Measurements from ENCODE around the gene ANKRD39.
"Not testable (repeated sequence)": the region's sequence is repeated elsewhere in the genome, so short reads cannot be mapped to it uniquely, and the experiment has no call there.

Gene ANKRD39

GRCh38 chr2:96819876-96820511 is 37.8 kb downstream of the ANKRD39 start:
- intact Hi-C loops (cut with DNase I), result loop anchor here (5.0 kb wide), 1 partner anchor 58 kb away; the partner anchor contains the start of gene CNNM4
- no peak for DNase-seq

GRCh38 chr2:96819128-96819875 is 38.5 kb downstream of the ANKRD39 start:
- intact Hi-C loops (cut with DNase I), result loop anchor here (5.0 kb wide), 1 partner anchor 57 kb away; the partner anchor contains the start of gene CNNM4
- DNase-seq, result no peak

GRCh38 chr2:96817882-96818281 is 39.9 kb downstream of the ANKRD39 start:
- intact Hi-C loops (cut with DNase I), result loop anchor here (2.0 to 5.0 kb wide), 2 partner anchors 41 to 56 kb away; partner anchors contain the start of genes ANKRD39 and CNNM4
- no peak for DNase-seq

DNA sequence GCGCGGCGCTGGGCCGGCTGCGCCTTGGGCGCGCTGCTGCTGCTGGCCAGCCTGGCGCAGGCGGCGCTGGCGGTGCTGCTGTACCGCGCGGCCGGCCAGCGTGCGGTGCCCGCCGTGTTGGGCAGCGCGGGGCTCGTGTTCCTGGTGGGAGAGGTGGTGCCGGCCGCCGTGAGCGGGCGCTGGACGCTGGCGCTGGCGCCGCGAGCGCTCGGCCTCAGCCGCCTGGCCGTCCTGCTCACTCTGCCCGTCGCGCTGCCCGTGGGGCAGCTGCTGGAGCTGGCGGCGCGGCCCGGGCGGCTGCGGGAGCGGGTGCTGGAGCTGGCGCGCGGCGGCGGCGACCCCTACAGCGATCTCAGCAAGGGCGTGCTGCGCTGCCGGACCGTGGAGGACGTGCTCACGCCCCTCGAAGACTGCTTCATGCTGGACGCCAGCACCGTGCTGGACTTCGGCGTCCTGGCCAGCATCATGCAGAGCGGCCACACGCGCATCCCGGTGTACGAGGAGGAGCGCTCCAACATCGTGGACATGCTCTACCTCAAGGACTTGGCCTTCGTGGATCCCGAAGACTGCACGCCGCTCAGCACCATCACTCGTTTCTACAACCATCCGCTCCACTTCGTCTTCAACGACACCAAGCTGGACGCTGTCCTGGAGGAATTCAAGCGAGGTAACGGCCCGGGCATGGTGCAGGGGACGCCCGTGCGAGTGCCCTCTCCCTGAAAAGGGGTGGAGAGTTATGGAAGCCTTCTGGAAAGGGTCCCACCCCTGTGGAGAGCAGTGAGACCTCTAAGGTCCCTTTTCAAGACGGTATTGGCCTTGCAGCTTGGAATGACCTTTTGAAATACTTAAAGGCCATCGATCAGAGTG is 40.7 kb downstream of the ANKRD39 start:
- intact Hi-C loops (cut with DNase I), result loop anchor here (2.0 to 5.0 kb wide), 2 partner anchors 42 to 55 kb away; partner anchors contain the start of genes ANKRD39 and CNNM4
- peak in 1 of 42 donors; percentile 51 for DNase-seq

DNA sequence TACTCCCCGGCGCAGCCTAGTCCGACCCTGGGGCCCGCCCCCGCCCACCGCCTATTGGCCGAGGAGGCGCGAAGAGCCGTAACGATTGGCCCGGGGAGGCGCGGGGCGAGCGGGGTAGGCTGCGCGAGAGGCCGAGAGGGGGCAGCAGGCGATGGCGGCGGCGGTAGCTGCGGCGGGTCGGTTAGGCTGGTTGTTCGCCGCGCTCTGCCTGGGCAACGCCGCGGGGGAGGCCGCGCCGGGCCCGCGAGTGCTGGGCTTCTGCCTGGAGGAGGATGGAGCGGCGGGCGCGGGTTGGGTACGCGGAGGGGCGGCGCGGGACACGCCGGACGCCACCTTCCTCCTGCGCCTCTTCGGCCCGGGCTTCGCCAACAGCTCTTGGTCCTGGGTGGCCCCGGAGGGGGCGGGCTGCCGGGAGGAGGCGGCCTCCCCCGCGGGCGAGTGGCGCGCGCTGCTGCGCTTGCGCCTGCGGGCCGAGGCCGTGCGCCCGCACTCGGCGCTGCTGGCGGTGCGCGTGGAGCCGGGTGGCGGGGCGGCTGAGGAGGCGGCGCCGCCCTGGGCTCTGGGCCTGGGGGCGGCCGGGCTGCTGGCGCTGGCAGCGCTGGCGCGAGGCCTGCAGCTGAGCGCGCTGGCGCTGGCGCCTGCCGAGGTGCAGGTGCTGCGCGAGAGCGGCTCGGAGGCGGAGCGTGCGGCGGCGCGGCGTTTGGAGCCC is 41.5 kb downstream of the ANKRD39 start, which contains the start of gene CNNM3:
Gene CNNM3, plus strand, starts transcription at position 142 of the 709 bp plus-strand sequence. Its CDS starts 10 bp downstream, at position 152.
- intact Hi-C loops (cut with DNase I), result loop anchor here (2.0 to 5.0 kb wide), 2 partner anchors 43 to 54 kb away; partner anchors contain the start of genes ANKRD39 and CNNM4
- peak; percentile 89 to 99 (median 98) for DNase-seq

DNA sequence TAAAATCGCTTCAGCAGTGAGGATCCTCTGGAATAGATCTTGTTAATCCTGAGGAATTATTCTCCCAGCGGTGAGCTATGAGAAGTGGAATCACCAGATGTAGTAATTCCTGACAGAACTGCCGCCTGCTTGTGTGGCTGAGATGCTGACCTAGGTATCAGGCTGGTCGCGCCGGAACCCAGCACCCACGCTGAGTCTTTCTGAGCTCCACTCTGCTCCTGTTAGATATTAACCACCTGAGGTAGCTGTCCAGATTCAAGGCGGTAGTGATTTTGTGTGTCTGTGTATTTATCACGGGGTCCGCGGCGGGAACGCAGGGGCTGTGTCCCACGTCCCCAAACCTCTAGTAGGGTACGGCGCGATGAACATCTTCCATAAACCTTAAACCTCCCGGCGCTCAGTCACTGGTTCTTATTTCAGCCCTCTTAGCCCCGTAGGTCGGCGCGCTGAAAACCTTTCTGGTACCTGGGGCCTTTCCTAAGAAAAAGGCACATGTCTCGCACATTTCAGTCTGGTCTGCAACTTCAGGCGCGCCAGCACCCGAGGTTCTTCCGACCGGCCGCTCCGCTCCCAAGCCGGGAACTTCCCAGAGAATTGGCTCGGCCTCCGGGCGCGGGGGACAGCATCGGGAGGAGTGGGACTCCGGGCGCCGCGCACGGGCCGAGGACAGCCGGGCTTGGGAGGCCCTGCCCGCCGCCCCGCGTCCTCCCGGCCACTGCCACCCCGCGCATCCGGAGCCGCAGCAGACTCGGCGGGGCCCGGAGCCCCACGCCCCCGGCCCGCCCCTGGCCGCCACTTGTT is 42.3 kb downstream of the ANKRD39 start:
- intact Hi-C loops (cut with DNase I), result loop anchor here (2.0 to 5.0 kb wide), 2 partner anchors 43 to 53 kb away; partner anchors contain the start of genes ANKRD39 and CNNM4
- peak in 21 of 42 donors; percentile 17 to 66 (median 36) for DNase-seq

DNA sequence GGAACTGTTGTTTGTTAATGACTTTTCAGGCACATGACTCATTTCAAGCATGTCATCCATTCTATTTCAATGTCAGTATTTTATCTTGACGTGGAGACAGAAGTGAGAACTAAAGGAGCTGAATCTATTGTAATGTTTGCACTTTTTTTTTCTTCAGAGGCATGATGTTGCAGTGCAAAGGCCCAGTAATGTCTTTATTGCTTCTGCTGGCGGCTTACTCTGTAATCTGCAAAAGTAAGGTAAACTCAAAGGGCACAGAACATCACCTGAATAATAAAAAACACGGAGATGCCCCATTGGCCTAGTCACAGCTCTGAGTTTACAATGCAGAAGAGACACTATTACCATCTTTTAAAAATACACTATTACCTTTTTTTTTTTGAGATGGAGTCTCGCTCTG is 44.2 kb downstream of the ANKRD39 start:
- intact Hi-C loops (cut with DNase I), result no loop called here
- no peak for DNase-seq

DNA sequence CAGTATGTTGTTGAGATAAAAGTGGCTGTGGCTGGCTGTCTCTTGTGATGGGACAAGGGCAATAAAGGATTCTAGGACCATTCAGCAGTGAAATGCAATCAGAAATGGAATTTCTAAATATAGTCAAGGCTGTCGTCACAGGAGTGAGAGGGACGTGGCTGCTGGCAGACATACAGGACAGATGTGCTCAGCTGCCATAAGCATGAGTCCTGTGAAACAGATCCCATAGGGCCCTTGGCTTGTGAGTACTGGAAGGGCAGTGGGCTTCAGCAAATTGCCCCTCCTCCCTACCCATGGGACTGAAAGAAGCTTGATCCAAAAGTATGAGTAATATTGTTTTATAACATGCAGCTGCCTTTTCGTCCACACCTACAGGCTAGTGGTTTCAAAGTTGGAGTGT is 45.9 kb downstream of the ANKRD39 start:
- intact Hi-C loops (cut with DNase I), result no loop called here
- no peak for DNase-seq

GRCh38 chr2:96810783-96811192 is 47.0 kb downstream of the ANKRD39 start:
- intact Hi-C loops (cut with DNase I), result no loop called here
- DNase-seq, result no peak

DNA sequence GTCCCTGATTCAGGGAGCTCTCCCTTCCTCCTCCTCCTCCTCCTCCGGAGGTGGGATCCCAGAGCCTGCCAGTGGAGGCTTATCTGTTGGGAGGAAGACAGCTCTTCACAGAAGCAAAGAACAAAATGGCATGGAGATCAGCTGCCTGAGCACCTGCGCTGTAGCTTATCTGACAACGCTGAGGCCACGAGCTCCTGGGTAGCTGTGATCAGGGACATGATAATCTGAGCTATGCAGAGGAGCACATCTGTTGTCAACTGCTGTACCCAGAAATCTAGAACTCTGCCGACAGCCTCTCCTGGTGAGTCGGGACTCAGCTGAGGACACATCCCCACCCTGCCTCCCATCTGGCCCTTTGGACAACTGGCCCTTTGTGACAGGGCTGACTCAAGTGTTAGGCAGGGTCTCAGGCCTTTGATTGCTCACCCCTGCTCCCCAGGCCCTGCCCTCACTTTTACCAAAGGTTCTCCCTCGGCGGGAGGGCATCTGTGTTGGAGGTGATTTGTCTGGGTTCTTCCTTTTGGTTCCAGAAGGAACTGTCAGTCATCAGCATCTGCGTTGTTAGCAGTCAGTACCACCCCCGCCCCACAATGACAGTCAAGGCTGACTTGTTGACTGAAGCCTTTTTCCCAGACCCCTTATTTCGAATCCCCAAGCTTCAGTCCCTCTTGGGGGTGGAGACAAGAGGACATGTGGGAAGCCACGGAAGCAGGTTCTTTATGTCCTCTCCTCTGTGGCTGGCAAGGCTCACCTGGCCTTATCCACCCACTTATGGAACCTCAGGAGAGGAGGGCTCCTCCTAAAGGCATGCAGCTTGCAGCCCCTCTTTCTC is 47.6 kb downstream of the ANKRD39 start:
- DNase-seq, result peak in 26 of 42 donors; percentile 31 to 78 (median 47)
- intact Hi-C loops (cut with DNase I), result no loop called here

DNA sequence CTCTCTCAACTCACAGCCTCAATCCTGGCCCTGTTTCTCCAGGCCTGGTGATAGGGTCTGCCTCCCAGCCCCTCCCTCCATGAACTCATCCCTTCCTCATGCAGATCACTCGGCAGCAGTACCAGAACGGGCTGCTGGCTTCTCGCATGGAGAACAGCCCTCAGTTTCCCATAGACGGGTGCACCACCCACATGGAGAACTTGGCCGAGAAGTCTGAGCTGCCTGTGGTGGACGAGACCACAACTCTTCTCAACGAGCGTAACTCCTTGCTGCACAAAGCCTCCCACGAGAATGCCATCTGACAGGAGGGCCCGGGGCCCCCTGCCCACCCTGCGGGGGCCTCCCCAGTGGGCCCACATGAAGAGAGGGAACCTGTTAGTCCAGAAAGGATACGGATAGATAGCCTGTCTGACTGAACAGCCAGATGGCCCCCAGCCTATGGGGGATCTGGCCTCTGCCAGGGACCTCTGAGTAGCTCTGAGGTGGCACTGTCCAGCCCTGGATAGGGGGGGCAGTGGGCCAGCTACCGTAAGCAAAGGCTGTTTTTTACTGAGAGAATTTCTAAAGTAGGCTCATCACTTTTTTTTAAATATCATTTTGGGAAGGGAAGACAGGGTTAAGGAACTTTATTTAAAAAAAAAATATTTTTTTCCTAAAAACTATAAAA is 48.5 kb downstream of the ANKRD39 start:
- intact Hi-C loops (cut with DNase I), result no loop called here
- no peak for DNase-seq

- intact Hi-C loops (cut with DNase I), result no loop called here
- DNase-seq, result no peak
These were observed 49.5 kb downstream of the ANKRD39 start for GRCh38 chr2:96808176-96808837.

DNA sequence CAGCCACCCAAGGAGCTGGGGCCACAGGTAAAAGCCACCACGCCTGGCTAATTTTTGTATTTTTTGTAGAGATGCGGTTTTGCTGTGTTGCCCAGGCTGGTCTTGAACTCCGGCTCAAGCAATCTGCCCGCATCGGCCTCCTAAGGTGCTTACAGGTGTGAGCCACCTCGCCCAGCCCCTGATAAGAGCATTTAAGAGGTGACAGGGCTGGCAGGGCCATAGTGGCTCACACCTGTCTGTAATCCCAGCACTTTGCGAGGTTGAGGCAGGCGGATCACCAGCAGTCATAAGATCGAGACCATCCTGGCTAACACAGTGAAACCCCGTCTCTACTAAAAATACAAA is 50.7 kb downstream of the ANKRD39 start:
- intact Hi-C loops (cut with DNase I), result no loop called here
- no peak for DNase-seq

GRCh38 chr2:96806468-96807126 is 51.2 kb downstream of the ANKRD39 start:
- intact Hi-C loops (cut with DNase I), result no loop called here
- DNase-seq, result no peak

DNA sequence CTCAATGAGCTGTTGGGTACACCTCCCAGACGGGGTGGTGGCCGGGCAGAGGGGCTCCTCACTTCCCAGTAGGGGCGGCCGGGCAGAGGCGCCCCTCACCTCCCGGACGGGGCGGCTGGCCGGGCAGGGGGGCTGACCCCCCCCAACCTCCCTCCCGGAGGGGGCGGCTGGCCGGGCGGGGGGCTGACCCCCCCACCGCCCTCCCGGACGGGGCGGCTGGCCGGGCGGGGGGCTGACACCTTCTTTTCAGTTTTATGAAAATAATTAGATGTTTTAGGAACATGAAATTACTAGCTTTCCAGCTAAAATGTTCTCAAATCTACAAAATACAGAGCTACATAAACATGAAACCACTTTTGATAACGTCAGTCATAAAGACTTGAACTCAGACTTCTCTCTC is 51.9 kb downstream of the ANKRD39 start:
- DNase-seq; intact Hi-C loops (cut with DNase I): not testable (repeated sequence)

Measured in head of caudate nucleus (tissue), 42 donors.